Esophagus (tissue), 2 donors: Measurements from ENCODE around the gene BORCS6. TPM values are rescaled to one million over a fixed set of nuclear protein-coding genes. Genes with fewer than 3 reads are reported as not detected.

Experiments used
- H3K27ac ChIP-seq, 2 donors: one replicate each; pipeline ENCODE4 v1.5.1; 2013; ENCODE audit warnings: low read depth in 2 of 2, mild to moderate bottlenecking in 2 of 2, inconsistent platforms in 1 of 2, low read length in 1 of 2, moderate library complexity in 1 of 2
- H3K27me3 ChIP-seq, 2 donors: one replicate each; pipeline ENCODE4 v1.6.1; 2013; ENCODE audit warnings: low read length in 2 of 2, control low read depth in 1 of 2, mild to moderate bottlenecking in 1 of 2; ENCODE audit not compliant: insufficient read depth in 2 of 2, control insufficient read depth in 1 of 2
- H3K36me3 ChIP-seq, 2 donors: one replicate each; pipeline ENCODE4 v1.6.1; 2013; ENCODE audit warnings: low read length in 1 of 2; ENCODE audit not compliant: control insufficient read depth in 2 of 2, insufficient read depth in 2 of 2
- H3K4me1 ChIP-seq, 2 donors: one replicate each; pipeline ENCODE4 v1.6.1; 2013; ENCODE audit warnings: low read length in 1 of 2; ENCODE audit not compliant: control insufficient read depth in 2 of 2, insufficient read depth in 2 of 2
- H3K4me3 ChIP-seq, 2 donors: one replicate each; pipeline ENCODE4 v1.5.1; 2013; ENCODE audit warnings: low read length in 2 of 2, mild to moderate bottlenecking in 2 of 2, low read depth in 1 of 2, moderate library complexity in 1 of 2
- H3K9me3 ChIP-seq, 2 donors: one replicate each; pipeline ENCODE4 v1.6.1; 2013; ENCODE audit warnings: mild to moderate bottlenecking in 2 of 2, low read depth in 1 of 2, low read length in 1 of 2, moderate library complexity in 1 of 2; ENCODE audit not compliant: control insufficient read depth in 2 of 2, insufficient read depth in 1 of 2
- WGBS, 2 donors: extraction: QIAGEN DNeasy Blood & Tissue Kit; methylation state at CpG; one replicate each; pipeline ENCODE4 v1.1.7; 2013; 5-methylcytosine and 5-hydroxymethylcytosine counted together
- polyA plus RNA-seq, 2 donors: library from polyadenylated mRNA; stranded (reverse); fragments of 200-250 nt; gene quantifications; one replicate each; pipeline ENCODE4 v1.2.3, GENCODE V29; 2013
- donor health status: healthy with polysubstance abuse.
- donor health status: Bipolar disorder and iron deficiency.

The BORCS6 gene
- polyA plus RNA-seq, 2 donors: 3.3 to 8.2 TPM

DNA sequence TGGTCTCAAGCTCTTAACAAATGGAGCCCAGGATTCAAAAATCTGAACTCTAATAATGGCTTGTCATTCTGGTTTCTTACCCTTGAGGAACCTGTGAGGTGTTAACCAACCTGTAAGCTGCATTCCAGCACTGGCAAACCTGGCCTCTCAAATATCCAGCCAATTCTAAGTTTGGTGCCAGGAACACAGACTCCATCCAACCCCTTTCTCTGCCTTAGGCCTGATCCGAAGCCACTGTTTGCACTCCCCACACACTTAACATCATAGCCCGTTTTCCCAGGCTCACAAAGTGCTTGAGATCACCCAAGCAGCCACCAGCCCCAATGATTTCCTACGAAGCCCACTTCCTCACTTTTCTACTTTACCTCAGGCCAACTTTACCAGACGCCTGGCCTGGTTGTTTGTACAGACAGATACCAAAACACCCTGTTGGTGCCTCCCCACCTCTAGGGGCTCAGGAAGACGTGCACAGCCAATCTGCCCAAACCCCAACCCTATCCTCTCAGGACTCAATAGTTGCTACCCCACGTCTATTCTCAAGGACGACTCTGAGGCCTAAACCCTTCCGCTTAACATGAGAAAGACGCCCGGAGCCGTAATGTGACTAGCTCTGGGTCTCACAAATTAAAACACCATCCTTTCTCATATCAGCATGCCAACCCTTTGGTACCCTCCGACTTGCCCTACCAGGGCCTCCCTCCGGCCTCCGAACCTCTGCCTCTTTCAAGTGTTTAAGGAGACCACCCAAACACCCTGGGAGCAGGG lies 34.6 kb downstream of the BORCS6 start:
- WGBS, 2 donors: 15% methylated on average over 14 of the region's 14 CpGs
- no peaks in the 10 kb centered on the region for H3K9me3 ChIP-seq
- peaks cover 1 to 23% of the 10 kb centered on the region in 2 donors for H3K4me1 ChIP-seq
- H3K27ac ChIP-seq: peak overlapping the region; percentile 100
- H3K4me3 ChIP-seq: peak overlapping the region; percentile 85 to 87
- peaks cover 0 to 6% of the 10 kb centered on the region in 2 donors for H3K36me3 ChIP-seq
- no peaks in the 10 kb centered on the region for H3K27me3 ChIP-seq

DNA sequence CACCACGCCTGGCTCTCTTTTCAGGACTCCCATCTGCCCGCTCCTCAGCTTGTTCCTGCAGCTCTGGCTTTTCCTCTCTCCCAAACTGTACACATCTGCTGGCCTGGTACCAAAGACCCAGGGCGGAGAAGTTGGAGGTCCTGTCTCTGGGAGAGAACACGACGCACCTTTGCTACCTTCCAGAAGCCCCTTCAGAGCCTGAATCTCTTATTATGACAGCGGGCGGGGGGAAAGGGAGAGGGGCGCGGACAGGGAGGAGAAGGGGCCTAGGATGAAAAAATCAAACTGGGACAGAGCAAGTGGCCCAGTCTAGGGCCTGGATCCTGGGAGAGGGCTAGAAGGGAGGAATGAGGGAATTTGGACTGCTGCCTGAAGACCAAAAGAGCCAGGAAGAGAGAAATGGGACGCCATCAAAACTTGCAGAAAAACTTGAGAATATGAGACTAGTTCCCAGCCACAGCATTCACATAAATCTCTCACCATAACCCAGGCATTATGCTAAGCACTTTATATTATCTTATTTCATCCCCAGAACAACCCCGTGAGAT lies 35.3 kb downstream of the BORCS6 start:
- H3K4me1 ChIP-seq: peaks cover 2 to 27% of the 10 kb centered on the region in 2 donors
- peak overlapping the region; percentile 85 to 87 for H3K4me3 ChIP-seq

DNA sequence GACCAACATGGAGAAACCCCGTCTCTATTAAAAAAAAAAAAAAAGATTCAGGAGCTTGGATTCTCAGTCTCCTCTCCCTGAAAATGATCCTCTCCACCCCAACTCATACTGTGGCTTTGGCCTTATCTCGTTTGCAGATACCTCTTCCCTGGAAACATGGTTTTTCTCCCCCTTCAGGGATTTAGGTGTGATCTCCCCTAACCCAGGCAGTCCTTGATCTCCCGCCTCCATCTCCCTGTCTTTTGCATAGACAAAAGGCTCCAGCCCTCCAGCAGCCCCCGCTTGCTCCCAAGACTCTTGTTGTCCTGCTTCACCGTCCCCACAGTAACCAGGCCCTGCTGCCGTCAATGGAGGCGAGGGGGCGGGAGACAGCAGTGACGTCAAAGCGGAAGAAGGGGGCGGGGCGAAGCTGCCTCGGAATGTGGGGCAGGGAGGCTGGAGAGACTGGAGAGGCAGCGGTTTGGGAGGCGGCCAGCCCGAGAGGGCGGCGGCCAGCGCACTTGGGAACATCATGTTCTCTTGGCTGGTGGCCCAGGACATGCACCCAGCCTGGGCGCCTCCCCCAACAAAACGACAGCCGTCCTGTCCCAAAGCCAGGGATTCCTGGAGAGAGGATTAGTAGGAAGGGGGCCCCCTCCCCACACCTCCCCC lies 35.9 kb downstream of the BORCS6 start:
- WGBS, 2 donors: 4 to 6% methylated on average over 22 of the region's 22 CpGs
- H3K4me1 ChIP-seq: peaks cover 2 to 27% of the 10 kb centered on the region in 2 donors
- no peaks in the 10 kb centered on the region for H3K9me3 ChIP-seq
- peak overlapping the region; percentile 85 to 87 for H3K4me3 ChIP-seq
- peak overlapping the region; percentile 100 for H3K27ac ChIP-seq
- H3K27me3 ChIP-seq: no peaks in the 10 kb centered on the region
- H3K36me3 ChIP-seq: peaks cover 6 to 14% of the 10 kb centered on the region in 2 donors

More for the DNA sequence above, 35.3 kb downstream of the BORCS6 start:
- Histone ChIP-seq H3K27me3 (no peaks in the 10 kb centered on the region), H3K36me3 (peaks cover 2 to 11% of the 10 kb centered on the region in 2 donors), H3K9me3 (no peaks in the 10 kb centered on the region), H3K27ac (peak overlapping the region; percentile 100)
- 19 to 31% methylated on average over 11 of the region's 11 CpGs for WGBS, 2 donors

DNA sequence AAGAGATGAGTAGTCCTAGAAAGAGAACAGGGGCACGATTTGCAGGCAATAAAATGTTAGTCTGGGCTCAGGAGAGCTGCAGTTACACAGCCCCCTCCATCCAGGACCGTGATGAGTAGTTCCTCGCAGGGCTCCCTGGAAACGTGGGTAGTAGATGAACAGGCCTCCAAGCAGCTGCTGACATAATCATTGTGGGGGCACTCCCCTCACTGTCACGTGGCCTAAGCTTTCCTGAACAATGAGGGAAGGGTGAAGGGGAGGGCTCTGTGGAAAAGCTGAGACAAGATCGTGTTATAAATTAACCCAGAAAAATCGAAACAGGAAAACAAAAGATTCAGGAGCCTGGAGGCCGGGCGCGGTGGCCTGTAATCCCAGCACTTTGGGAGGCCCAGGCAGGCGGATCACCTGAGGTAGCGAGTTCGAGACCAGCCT lies 36.4 kb downstream of the BORCS6 start:
- WGBS, 2 donors: 9 to 14% methylated on average over 13 of the region's 13 CpGs
- H3K36me3 ChIP-seq: peaks cover 6 to 17% of the 10 kb centered on the region in 2 donors
- peaks cover 2 to 26% of the 10 kb centered on the region in 2 donors for H3K4me1 ChIP-seq
- no peaks in the 10 kb centered on the region for H3K9me3 ChIP-seq
- peak overlapping the region; percentile 100 for H3K27ac ChIP-seq
- H3K4me3 ChIP-seq: peak overlapping the region; percentile 31 to 45
- no peaks in the 10 kb centered on the region for H3K27me3 ChIP-seq

DNA sequence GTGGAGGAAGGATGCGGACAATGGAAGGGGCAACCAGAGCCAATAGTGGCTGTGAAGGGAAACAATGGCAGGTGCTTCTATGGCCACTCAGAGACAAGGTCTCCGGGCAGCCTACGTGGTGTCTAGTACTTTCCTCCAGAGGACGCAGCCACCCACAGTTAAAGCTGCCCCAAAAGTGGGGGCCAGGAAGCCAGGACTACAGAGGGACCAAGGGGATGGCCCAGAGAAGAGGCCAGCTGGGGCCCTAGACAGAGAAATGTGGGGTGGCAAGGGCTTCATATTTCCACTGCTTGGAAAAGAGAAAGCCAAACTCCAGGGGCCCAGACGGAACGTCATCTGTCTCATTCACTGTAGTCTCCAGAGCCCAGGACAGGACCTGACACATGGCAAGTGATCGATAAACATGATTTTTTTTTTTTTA lies 36.9 kb downstream of the BORCS6 start:
- H3K27me3 ChIP-seq: no peaks in the 10 kb centered on the region
- H3K4me3 ChIP-seq: peak overlapping the region; percentile 9 to 69
- H3K4me1 ChIP-seq: peaks cover 2 to 24% of the 10 kb centered on the region in 2 donors
- WGBS, 2 donors: 69 to 71% methylated on average over 7 of the region's 7 CpGs
- H3K36me3 ChIP-seq: peaks cover 6 to 22% of the 10 kb centered on the region in 2 donors
- H3K9me3 ChIP-seq: no peaks in the 10 kb centered on the region
- peak overlapping the region; percentile 100 for H3K27ac ChIP-seq

DNA sequence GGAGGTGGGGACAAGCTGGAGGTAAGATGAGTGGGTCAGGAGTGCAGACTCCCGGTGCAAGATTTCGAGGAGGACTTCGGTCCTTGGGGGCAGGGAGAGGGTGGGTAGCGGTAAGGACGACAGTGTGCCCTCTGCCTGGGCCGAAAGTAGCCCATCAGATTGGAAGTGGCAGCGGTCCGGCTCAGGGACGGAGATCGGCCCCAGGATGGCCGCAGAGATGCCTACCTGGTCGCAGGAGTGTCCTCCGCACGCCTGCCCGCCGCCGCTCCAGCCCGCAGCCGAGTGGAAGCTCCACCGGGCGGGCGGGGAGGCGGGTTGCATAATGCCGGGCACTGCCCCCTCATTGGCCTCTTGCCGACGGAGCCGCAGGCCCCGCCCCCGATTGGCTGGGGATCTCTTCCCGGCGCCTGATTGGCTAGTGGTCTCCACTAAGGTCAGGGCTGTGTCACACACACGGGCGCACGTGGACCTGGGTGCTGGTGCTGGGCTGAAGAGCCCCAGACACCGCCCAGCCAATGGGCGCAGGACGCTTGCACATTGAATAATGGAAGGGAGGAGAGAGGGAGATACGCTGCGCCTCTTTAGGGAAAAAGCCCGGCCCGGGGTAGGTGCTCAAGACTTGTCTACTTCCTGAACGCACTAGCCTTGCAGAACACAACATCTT lies 37.7 kb downstream of the BORCS6 start, which contains the start of gene PER1:
TSS of gene PER1 (minus strand) at position 293 of the 664 bp plus-strand sequence. CDS start 1,698 bp downstream, outside the sequence.
- 3 to 5% methylated on average over 41 to 42 of the region's 42 CpGs for WGBS, 2 donors
- peak within 1 kb of the TSS; percentile 48 to 69 for H3K4me3 ChIP-seq
- H3K27ac ChIP-seq: peak within 1 kb of the TSS; percentile 100
- no peaks in the 10 kb centered on the region for H3K27me3 ChIP-seq
- no peaks in the 10 kb centered on the region for H3K9me3 ChIP-seq
- peaks cover 2 to 24% of the 10 kb centered on the region in 2 donors for H3K4me1 ChIP-seq
- H3K36me3 ChIP-seq: peaks cover 9 to 30% of the 10 kb centered on the region in 2 donors

DNA sequence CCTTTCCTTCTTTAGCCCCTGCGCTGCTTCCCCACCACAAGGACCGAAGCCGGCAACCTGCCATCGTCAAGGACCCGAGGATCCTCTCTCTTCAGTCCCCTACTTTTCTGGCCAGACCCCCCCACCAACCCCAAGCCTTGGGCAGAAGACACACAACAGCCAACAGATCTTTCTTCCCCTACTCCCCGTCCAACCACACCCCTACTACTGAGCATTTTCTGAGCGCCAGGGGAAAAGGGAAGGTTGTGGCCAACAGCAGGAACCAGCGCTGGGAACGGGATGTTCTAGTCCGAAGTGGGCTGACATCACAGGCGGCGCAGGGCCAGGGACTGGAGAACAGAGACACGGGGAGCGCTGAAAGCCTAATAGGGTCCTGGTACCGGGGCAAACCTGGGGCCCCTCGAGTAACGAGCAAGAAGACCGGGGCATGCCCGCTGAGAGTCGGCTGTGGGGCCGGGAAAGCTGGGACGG lies 38.3 kb downstream of the BORCS6 start:
- no peaks in the 10 kb centered on the region for H3K9me3 ChIP-seq
- H3K4me3 ChIP-seq: peak overlapping the region; percentile 48 to 69
- 3 to 5% methylated on average over 22 of the region's 22 CpGs for WGBS, 2 donors
- H3K27ac ChIP-seq: peak overlapping the region; percentile 100
- peaks cover 2 to 26% of the 10 kb centered on the region in 2 donors for H3K4me1 ChIP-seq
- peaks cover 15 to 36% of the 10 kb centered on the region in 2 donors for H3K36me3 ChIP-seq
- no peaks in the 10 kb centered on the region for H3K27me3 ChIP-seq

DNA sequence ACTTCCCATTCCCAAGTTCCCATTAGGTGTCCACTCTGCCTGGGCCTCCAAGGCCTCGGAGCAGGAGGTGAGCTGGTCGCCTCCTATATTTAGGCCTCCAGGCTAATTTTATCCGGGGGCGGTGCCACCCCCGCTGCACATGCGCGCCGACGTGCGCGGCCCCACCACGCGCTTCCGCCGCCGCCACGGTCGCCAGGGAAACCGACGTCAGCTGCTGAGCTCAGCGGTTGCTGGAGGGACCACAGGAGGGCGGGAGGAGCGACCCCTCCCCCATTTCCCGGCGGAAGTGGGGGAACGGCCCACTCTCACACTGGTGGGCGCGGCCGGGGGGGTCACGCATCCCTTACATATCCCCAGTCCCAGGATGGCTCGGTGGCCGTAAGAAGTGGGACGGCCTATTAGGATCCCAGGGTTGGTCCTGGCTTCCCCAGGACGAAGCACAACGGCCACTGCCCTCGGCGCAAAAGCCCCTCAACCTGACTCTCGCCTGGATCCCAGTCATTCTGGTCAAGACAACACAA lies 38.8 kb downstream of the BORCS6 start:
- Histone ChIP-seq H3K4me3 (peak overlapping the region; percentile 48 to 69), H3K9me3 (peaks cover 0 to 2% of the 10 kb centered on the region in 2 donors), H3K27ac (peak overlapping the region; percentile 100), H3K27me3 (no peaks in the 10 kb centered on the region), H3K4me1 (peaks cover 2 to 26% of the 10 kb centered on the region in 2 donors), H3K36me3 (peaks cover 20 to 41% of the 10 kb centered on the region in 2 donors)
- WGBS, 2 donors: 5 to 12% methylated on average over 38 of the region's 38 CpGs
